ENCODE measurements around the gene CD63. TPM values are rescaled to one million over a fixed set of nuclear protein-coding genes. Genes with fewer than 3 reads are reported as not detected.

The CD63 gene
- total and polyA plus RNA-seq, 2 donors from 2014 or later: 1,130 to 1,381 TPM

DNA sequence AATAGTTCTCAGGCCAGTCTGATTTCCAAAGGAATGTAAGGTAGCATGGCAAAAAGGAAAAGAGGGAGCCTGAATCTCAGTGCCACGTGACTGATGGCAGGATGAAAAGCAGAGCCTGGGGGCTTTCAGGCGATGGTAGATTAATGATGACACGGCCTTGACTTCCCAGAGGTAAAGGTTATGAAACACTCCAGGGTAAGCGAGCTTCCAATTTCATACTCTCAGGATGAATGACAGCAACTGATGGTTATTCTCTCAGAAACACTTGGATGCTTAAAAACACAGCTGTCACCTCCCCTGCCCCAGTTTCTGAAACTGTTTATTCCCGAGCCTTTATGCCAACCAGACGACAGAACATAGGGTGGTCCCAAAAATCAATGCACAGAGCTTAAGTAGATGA is 42.9 kb upstream of the CD63 start:
- Histone ChIP-seq H3K9me3 (ENCODE audit: control insufficient read depth in 2 of 3, insufficient read depth in 1 of 3, low read length in 3 of 3) (no peaks in the 10 kb centered on the region), H3K36me3 (ENCODE audit: control insufficient read depth in 2 of 3, insufficient read depth in 3 of 3, low read length in 3 of 3) (peaks cover 3 to 9% (median 6%) of the 10 kb centered on the region in 3 donors), H3K4me1 (ENCODE audit: control insufficient read depth in 2 of 3, insufficient read depth in 2 of 3, low read depth in 1 of 3, low read length in 3 of 3) (no peaks in the 10 kb centered on the region), H3K9ac (ENCODE audit: low read length in 3 of 3) (no peak overlapping the region), H3K27me3 (ENCODE audit: control insufficient read depth, insufficient read depth, low read length) (no peaks in the 10 kb centered on the region), H3K27ac (ENCODE audit: low read depth in 2 of 2, low read length in 2 of 2) (no peak overlapping the region), H3K4me3 (ENCODE audit: low read length in 3 of 3) (no peak overlapping the region)
- DNase-seq (no peak), FAIRE-seq (no peak)
- intact Hi-C loops (cut with DNase I): no loop called here
- TF ChIP-seq, protein P1, sequence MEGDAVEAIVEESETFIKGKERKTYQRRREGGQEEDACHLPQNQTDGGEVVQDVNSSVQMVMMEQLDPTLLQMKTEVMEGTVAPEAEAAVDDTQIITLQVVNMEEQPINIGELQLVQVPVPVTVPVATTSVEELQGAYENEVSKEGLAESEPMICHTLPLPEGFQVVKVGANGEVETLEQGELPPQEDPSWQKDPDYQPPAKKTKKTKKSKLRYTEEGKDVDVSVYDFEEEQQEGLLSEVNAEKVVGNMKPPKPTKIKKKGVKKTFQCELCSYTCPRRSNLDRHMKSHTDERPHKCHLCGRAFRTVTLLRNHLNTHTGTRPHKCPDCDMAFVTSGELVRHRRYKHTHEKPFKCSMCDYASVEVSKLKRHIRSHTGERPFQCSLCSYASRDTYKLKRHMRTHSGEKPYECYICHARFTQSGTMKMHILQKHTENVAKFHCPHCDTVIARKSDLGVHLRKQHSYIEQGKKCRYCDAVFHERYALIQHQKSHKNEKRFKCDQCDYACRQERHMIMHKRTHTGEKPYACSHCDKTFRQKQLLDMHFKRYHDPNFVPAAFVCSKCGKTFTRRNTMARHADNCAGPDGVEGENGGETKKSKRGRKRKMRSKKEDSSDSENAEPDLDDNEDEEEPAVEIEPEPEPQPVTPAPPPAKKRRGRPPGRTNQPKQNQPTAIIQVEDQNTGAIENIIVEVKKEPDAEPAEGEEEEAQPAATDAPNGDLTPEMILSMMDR (IDR thresholded peaks at IDR 0.05; ENCODE audit: borderline replicate concordance, extremely low read depth, insufficient read depth): no peak

GRCh38 chr12:55767156-55767555 is 38.3 kb upstream of the CD63 start:
- TF ChIP-seq, protein P1 (IDR thresholded peaks at IDR 0.05; ENCODE audit: borderline replicate concordance, extremely low read depth, insufficient read depth): no peak
- intact Hi-C loops (cut with DNase I): no loop called here
- H3K4me1 ChIP-seq (ENCODE audit: control insufficient read depth in 2 of 3, insufficient read depth in 2 of 3, low read depth in 1 of 3, low read length in 3 of 3): peaks cover 0 to 6% (median 2%) of the 10 kb centered on the region in 3 donors
- H3K27ac ChIP-seq (ENCODE audit: low read depth in 2 of 2, low read length in 2 of 2): no peak overlapping the region
- FAIRE-seq: no peak
- H3K9ac ChIP-seq (ENCODE audit: low read length in 3 of 3): no peak overlapping the region
- no peaks in the 10 kb centered on the region for H3K27me3 ChIP-seq (ENCODE audit: control insufficient read depth, insufficient read depth, low read length)
- peaks cover 3 to 8% (median 6%) of the 10 kb centered on the region in 3 donors for H3K36me3 ChIP-seq (ENCODE audit: control insufficient read depth in 2 of 3, insufficient read depth in 3 of 3, low read length in 3 of 3)
- DNase-seq: no peak
- H3K9me3 ChIP-seq (ENCODE audit: control insufficient read depth in 2 of 3, insufficient read depth in 1 of 3, low read length in 3 of 3): no peaks in the 10 kb centered on the region
- no peak overlapping the region for H3K4me3 ChIP-seq (ENCODE audit: low read length in 3 of 3)

GRCh38 chr12:55765736-55766290 is 37.0 kb upstream of the CD63 start:
- Histone ChIP-seq H3K4me1 (ENCODE audit: control insufficient read depth in 2 of 3, insufficient read depth in 2 of 3, low read depth in 1 of 3, low read length in 3 of 3) (peaks cover 0 to 6% (median 2%) of the 10 kb centered on the region in 3 donors), H3K36me3 (ENCODE audit: control insufficient read depth in 2 of 3, insufficient read depth in 3 of 3, low read length in 3 of 3) (peaks cover 0 to 3% (median 0%) of the 10 kb centered on the region in 3 donors), H3K4me3 (ENCODE audit: low read length in 3 of 3) (no peak overlapping the region), H3K27me3 (ENCODE audit: control insufficient read depth, insufficient read depth, low read length) (no peaks in the 10 kb centered on the region), H3K9ac (ENCODE audit: low read length in 3 of 3) (no peak overlapping the region), H3K9me3 (ENCODE audit: control insufficient read depth in 2 of 3, insufficient read depth in 1 of 3, low read length in 3 of 3) (no peaks in the 10 kb centered on the region), H3K27ac (ENCODE audit: low read depth in 2 of 2, low read length in 2 of 2) (no peak overlapping the region)
- intact Hi-C loops (cut with DNase I): no loop called here
- TF ChIP-seq, protein P1 (IDR thresholded peaks at IDR 0.05; ENCODE audit: borderline replicate concordance, extremely low read depth, insufficient read depth): no peak
- FAIRE-seq (no peak), DNase-seq (peak in 4 of 5 donors; percentile 51 to 86 (median 65))

DNA sequence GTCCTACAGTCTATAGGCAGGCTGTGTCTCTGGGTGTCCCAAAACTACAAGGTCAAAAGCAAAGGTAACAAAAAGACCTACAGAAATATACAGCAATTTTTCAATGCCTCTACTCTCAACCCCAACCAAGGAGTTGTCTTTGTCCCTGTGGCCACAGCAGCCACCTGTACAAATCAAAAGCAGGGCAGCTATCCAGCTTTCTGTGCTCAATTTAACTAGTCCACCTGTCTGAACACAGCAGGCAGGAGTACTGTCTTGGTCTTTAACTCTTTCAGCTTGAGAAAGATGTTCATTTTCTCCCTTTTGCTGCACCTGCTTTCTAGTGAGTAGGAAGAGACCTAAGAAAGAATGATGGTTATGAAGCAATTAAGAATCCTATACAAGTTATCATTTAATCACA is 33.8 kb upstream of the CD63 start:
- Histone ChIP-seq H3K4me3 (ENCODE audit: low read length in 3 of 3) (no peak overlapping the region), H3K9me3 (ENCODE audit: control insufficient read depth in 2 of 3, insufficient read depth in 1 of 3, low read length in 3 of 3) (no peaks in the 10 kb centered on the region), H3K27me3 (ENCODE audit: control insufficient read depth, insufficient read depth, low read length) (no peaks in the 10 kb centered on the region), H3K36me3 (ENCODE audit: control insufficient read depth in 2 of 3, insufficient read depth in 3 of 3, low read length in 3 of 3) (peaks cover 2 to 6% (median 5%) of the 10 kb centered on the region in 3 donors), H3K4me1 (ENCODE audit: control insufficient read depth in 2 of 3, insufficient read depth in 2 of 3, low read depth in 1 of 3, low read length in 3 of 3) (peaks cover 0 to 6% (median 4%) of the 10 kb centered on the region in 3 donors), H3K27ac (ENCODE audit: low read depth in 2 of 2, low read length in 2 of 2) (no peak overlapping the region), H3K9ac (ENCODE audit: low read length in 3 of 3) (no peak overlapping the region)
- FAIRE-seq (no peak), DNase-seq (no peak)
- TF ChIP-seq, protein P1 (IDR thresholded peaks at IDR 0.05; ENCODE audit: borderline replicate concordance, extremely low read depth, insufficient read depth): no peak
- intact Hi-C loops (cut with DNase I): no loop called here

Data from kidney (tissue), 14 donors.